Osteoblast (primary cell): Measurements from ENCODE around the gene CTTNBP2. TPM values are rescaled to one million over a fixed set of nuclear protein-coding genes. Genes with fewer than 3 reads are reported as not detected.

Experiments
- DNase-seq: peaks from one replicate; pipeline ENCODE4 v3.0.0; 2011; ENCODE audit warnings: low spot score, mixed read lengths; ENCODE audit not compliant: insufficient read length; ENCODE audit errors: missing footprints
- H2AFZ ChIP-seq: 2 replicates; pipeline ENCODE4 v1.6.0; 2011; ENCODE audit warnings: mild to moderate bottlenecking, low read length
- H3K27ac ChIP-seq: 2 replicates; pipeline ENCODE4 v1.5.1; 2011; ENCODE audit warnings: mild to moderate bottlenecking, low read depth, low read length, moderate library complexity
- H3K27me3 ChIP-seq: 2 replicates; pipeline ENCODE4 v1.6.0; 2012; ENCODE audit warnings: mild to moderate bottlenecking, control low read depth, inconsistent platforms, low read length, moderate library complexity; ENCODE audit not compliant: insufficient read depth
- H3K36me3 ChIP-seq: 2 replicates; pipeline ENCODE4 v1.5.1; 2011; ENCODE audit warnings: mild to moderate bottlenecking, low read length, control low read depth, moderate library complexity; ENCODE audit not compliant: insufficient read depth
- H3K4me1 ChIP-seq: 2 replicates; pipeline ENCODE4 v1.5.1; 2011; ENCODE audit warnings: mild to moderate bottlenecking, low read length, control low read depth, moderate library complexity; ENCODE audit not compliant: insufficient read depth
- H3K4me2 ChIP-seq: 2 replicates; pipeline ENCODE4 v1.6.0; 2011; ENCODE audit warnings: mild to moderate bottlenecking, low read length; ENCODE audit not compliant: insufficient read depth
- H3K4me3 ChIP-seq: fragments of 200-600 bp; sonication (generic); 3 replicates; pipeline ENCODE4 v1.5.1; 2012; ENCODE audit warnings: mild to moderate bottlenecking, low read length, inconsistent platforms; ENCODE audit not compliant: insufficient read depth
- H3K79me2 ChIP-seq: 2 replicates; pipeline ENCODE4 v1.6.0; 2012; ENCODE audit warnings: mild to moderate bottlenecking, low read length, control low read depth, inconsistent platforms; ENCODE audit not compliant: insufficient read depth
- H3K9me3 ChIP-seq: 2 replicates; pipeline ENCODE4 v1.5.1; 2011; ENCODE audit warnings: low read depth, low read length, control low read depth
- H4K20me1 ChIP-seq: 2 replicates; pipeline ENCODE4 v1.6.0; 2012; ENCODE audit warnings: mild to moderate bottlenecking, low read length, control low read depth; ENCODE audit not compliant: insufficient read depth
- total RNA-seq: library from RNA; depleted of rRNA; stranded (reverse); fragments of >200 nt; gene quantifications from 2 replicates; pipeline ENCODE4 v1.2.3, GENCODE V29; 2012
- TF ChIP-seq, protein P1 (sequence below): IDR thresholded peaks from 2 replicates; pipeline ENCODE4 v1.5.1; 2011; ENCODE audit warnings: mild to moderate bottlenecking, low read depth, low read length, moderate library complexity; ENCODE audit errors: extremely low read depth

Gene CTTNBP2
- total RNA-seq, 1 donor: 1.1 TPM

DNA sequence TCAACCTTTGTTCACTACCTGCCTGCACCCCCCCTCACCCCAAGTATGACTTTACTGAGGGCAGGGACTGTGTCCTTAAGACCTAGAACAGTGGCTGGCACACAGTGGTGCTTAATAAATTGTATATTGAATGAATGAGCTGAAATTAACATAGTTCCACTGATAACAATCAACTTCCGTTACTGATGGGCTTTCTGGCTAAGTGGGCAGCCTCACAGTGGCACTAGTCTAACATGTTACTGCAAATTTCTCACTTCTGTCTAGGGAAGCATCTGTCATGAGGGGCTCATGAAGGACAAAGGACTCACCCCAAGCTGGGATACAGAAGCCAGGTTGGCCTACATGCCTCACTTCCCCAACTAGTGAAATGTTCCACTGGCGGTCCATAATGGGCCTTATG, 79.3 kb downstream of the CTTNBP2 start:
- H3K4me1 ChIP-seq: no peaks in the 10 kb centered on the region
- H4K20me1 ChIP-seq: no peaks in the 10 kb centered on the region
- H3K36me3 ChIP-seq: no peaks in the 10 kb centered on the region
- TF ChIP-seq, protein P1, sequence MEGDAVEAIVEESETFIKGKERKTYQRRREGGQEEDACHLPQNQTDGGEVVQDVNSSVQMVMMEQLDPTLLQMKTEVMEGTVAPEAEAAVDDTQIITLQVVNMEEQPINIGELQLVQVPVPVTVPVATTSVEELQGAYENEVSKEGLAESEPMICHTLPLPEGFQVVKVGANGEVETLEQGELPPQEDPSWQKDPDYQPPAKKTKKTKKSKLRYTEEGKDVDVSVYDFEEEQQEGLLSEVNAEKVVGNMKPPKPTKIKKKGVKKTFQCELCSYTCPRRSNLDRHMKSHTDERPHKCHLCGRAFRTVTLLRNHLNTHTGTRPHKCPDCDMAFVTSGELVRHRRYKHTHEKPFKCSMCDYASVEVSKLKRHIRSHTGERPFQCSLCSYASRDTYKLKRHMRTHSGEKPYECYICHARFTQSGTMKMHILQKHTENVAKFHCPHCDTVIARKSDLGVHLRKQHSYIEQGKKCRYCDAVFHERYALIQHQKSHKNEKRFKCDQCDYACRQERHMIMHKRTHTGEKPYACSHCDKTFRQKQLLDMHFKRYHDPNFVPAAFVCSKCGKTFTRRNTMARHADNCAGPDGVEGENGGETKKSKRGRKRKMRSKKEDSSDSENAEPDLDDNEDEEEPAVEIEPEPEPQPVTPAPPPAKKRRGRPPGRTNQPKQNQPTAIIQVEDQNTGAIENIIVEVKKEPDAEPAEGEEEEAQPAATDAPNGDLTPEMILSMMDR: no peak
- H3K9me3 ChIP-seq: no peaks in the 10 kb centered on the region
- no peak overlapping the region for H2AFZ ChIP-seq
- no peak overlapping the region for H3K27ac ChIP-seq
- no peak for DNase-seq
- H3K79me2 ChIP-seq: no peaks in the 10 kb centered on the region
- H3K4me3 ChIP-seq: no peak overlapping the region
- no peak overlapping the region for H3K4me2 ChIP-seq
- no peaks in the 10 kb centered on the region for H3K27me3 ChIP-seq

DNA sequence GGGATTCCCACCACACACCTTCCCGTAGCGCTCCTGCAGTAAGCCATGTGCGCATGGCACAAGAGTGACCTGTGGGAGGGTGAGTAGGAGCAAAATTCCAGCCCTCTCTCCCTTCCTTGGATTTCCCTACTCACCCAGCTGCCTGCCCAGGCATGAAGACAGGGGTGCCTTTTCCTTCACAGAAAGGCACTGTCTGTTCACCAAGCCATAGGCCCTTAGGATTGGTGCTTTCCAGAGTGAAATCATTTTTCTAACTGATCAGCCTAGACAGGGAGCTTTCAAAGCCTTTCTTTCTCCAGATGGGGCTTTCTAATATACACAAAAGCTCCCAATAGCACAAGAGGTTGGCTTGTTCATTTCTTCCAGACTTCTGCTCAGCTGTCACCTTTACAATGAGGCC, 79.7 kb downstream of the CTTNBP2 start:
- TF ChIP-seq, protein P1: no peak
- Histone ChIP-seq H3K79me2 (no peaks in the 10 kb centered on the region), H3K4me3 (no peak overlapping the region), H3K36me3 (no peaks in the 10 kb centered on the region), H3K4me1 (no peaks in the 10 kb centered on the region), H2AFZ (no peak overlapping the region), H3K27me3 (no peaks in the 10 kb centered on the region), H3K27ac (no peak overlapping the region), H4K20me1 (no peaks in the 10 kb centered on the region), H3K4me2 (no peak overlapping the region), H3K9me3 (no peaks in the 10 kb centered on the region)
- DNase-seq: no peak

GRCh38 chr7:117791877-117792780, 81.1 kb downstream of the CTTNBP2 start:
- Histone ChIP-seq H4K20me1 (no peaks in the 10 kb centered on the region), H3K4me2 (no peak overlapping the region), H2AFZ (no peak overlapping the region), H3K9me3 (no peaks in the 10 kb centered on the region), H3K4me3 (no peak overlapping the region), H3K27me3 (no peaks in the 10 kb centered on the region), H3K4me1 (no peaks in the 10 kb centered on the region), H3K79me2 (no peaks in the 10 kb centered on the region), H3K27ac (no peak overlapping the region), H3K36me3 (no peaks in the 10 kb centered on the region)
- DNase-seq: no peak
- TF ChIP-seq, protein P1: no peak

GRCh38 chr7:117790731-117791130, 82.5 kb downstream of the CTTNBP2 start:
- Histone ChIP-seq H3K36me3 (no peaks in the 10 kb centered on the region), H3K4me2 (no peak overlapping the region), H2AFZ (no peak overlapping the region), H4K20me1 (no peaks in the 10 kb centered on the region), H3K79me2 (no peaks in the 10 kb centered on the region), H3K9me3 (no peaks in the 10 kb centered on the region), H3K27ac (no peak overlapping the region), H3K27me3 (no peaks in the 10 kb centered on the region), H3K4me1 (no peaks in the 10 kb centered on the region), H3K4me3 (no peak overlapping the region)
- TF ChIP-seq, protein P1: no peak
- no peak for DNase-seq
